K562 (cell line): Measurements from ENCODE around the gene SMURF1. TPM values are rescaled to one million over a fixed set of nuclear protein-coding genes. Genes with fewer than 3 reads are reported as not detected.

Experiments
- ATAC-seq: fragments of 200-7000 bp; cut with Tn5 transposase; 3 replicates; pipeline ENCODE4 v1.9.1; 2020; ENCODE audit warnings: moderate library complexity
- BruUV-seq: library from RNA; stranded (reverse); fragments of 400-500 nt; replicated peaks from 2 replicates; lab custom pipeline; 2021; lab: Mats Ljungman, UMichigan
- CTCF ChIA-PET: fragments of 300-600 bp; formaldehyde crosslinking; extraction: SDS; loops from one replicate; lab custom pipeline; 2021; ENCODE audit warnings: low intra/inter-chr PET ratio; lab: Yijun Ruan, JAX
- POLR2A ChIA-PET: fragments of 300-600, 350-650 bp; sonication (Branson Sonifier 250); formaldehyde crosslinking; extraction: SDS; loops from one replicate; lab custom pipeline; 2021; ENCODE audit warnings: antibody characterized with exemption, inconsistent platforms; lab: Yijun Ruan, JAX
- DNase-seq, 4 experiments: peaks; one replicate each; pipeline versions ENCODE4 v3.0.0 to v3.0.0-alpha.2; 2011 to 2018; ENCODE audit warnings: low spot score in 3 of 4, mixed read lengths in 3 of 4; ENCODE audit errors: extremely low read depth in 1 of 4
- FAIRE-seq: peaks from 2 replicates; lab custom pipeline; 2011; peaks lifted over from hg19 to GRCh38; lab: Jason Lieb, UNC
- H2AFZ ChIP-seq: 2 replicates; pipeline ENCODE4 v1.6.0; 2011; ENCODE audit warnings: low read depth, low read length, control low read depth, inconsistent platforms
- H3K27ac ChIP-seq: fragments of 200-600 bp; 3 replicates; pipeline ENCODE4 v1.8.0; 2011; ENCODE audit warnings: low read depth, mild to moderate bottlenecking, control low read depth, inconsistent platforms, low read length, moderate library complexity, mixed read lengths; ENCODE audit errors: extremely low read depth
- H3K27me3 ChIP-seq, 2 experiments: fragments of 300-600 bp in 1 of 2; 2 replicates in 1 of 2; 3 replicates in 1 of 2; pipeline versions ENCODE4 v1.6.0 to v1.8.0; 2011; ENCODE audit warnings: inconsistent platforms in 2 of 2, low read length in 2 of 2, mild to moderate bottlenecking in 1 of 2, mixed read lengths in 1 of 2, moderate library complexity in 1 of 2; ENCODE audit not compliant: control insufficient read depth in 2 of 2, insufficient read depth in 2 of 2
- H3K36me3 ChIP-seq: fragments of 300-600 bp; 3 replicates; pipeline ENCODE4 v1.8.0; 2011; ENCODE audit warnings: mild to moderate bottlenecking, low read length, inconsistent platforms; ENCODE audit not compliant: control insufficient read depth, insufficient read depth
- H3K4me1 ChIP-seq, 2 experiments: fragments of 200-600 bp in 1 of 2; replicated peaks in 1 of 2; 2 replicates in 1 of 2; 3 replicates in 1 of 2; pipeline versions ENCODE4 v1.5.1 to v1.8.0; 2011; ENCODE audit warnings: inconsistent platforms in 2 of 2, low read length in 2 of 2, mild to moderate bottlenecking in 1 of 2, mixed read lengths in 1 of 2, moderate library complexity in 1 of 2; ENCODE audit not compliant: control insufficient read depth in 2 of 2, insufficient read depth in 2 of 2
- H3K4me2 ChIP-seq: 2 replicates; pipeline ENCODE4 v1.6.1; 2011; ENCODE audit warnings: low read length, control low read depth, inconsistent platforms, mixed read lengths; ENCODE audit not compliant: insufficient read depth
- H3K4me3 ChIP-seq: fragments of 200-600 bp; sonication (generic), shearing (Covaris generic); 2 replicates; pipeline ENCODE4 v1.5.1; 2016; ENCODE audit warnings: control low read depth, inconsistent platforms
- H3K79me2 ChIP-seq: fragments of 200-600 bp; 3 replicates; pipeline ENCODE4 v1.8.0; 2011; ENCODE audit warnings: low read length, inconsistent platforms; ENCODE audit not compliant: control insufficient read depth, insufficient read depth
- H3K9ac ChIP-seq, 2 experiments: 2 replicates each; pipeline versions ENCODE4 v1.6.0 to v1.6.1; 2011; ENCODE audit warnings: low read depth in 2 of 2, low read length in 2 of 2, control low read depth in 1 of 2, inconsistent platforms in 1 of 2, mild to moderate bottlenecking in 1 of 2, mixed read lengths in 1 of 2; ENCODE audit not compliant: insufficient read depth in 1 of 2
- H3K9me1 ChIP-seq: one replicate; pipeline ENCODE4 v1.6.0; 2011; ENCODE audit warnings: inconsistent platforms, mild to moderate bottlenecking, low read length, moderate library complexity; ENCODE audit not compliant: control insufficient read depth, insufficient read depth
- H3K9me3 ChIP-seq: replicated peaks from 2 replicates; pipeline ENCODE4 v1.5.1; 2011; ENCODE audit warnings: low read depth, low read length, inconsistent platforms; ENCODE audit not compliant: control insufficient read depth, insufficient read depth
- H4K20me1 ChIP-seq: replicated peaks from 2 replicates; pipeline ENCODE4 v1.6.1; 2011; ENCODE audit warnings: low read length, inconsistent platforms, mixed read lengths; ENCODE audit not compliant: control insufficient read depth, insufficient read depth
- POLR2G ChIP-seq: fragments of 200-400 bp; formaldehyde crosslinking; IDR thresholded peaks from 2 replicates; pipeline ENCODE4 v1.6.1; 2017; ENCODE audit warnings: low read depth, mild to moderate bottlenecking, antibody characterized with exemption, low read length, moderate library complexity
- RBM22 ChIP-seq: fragments of 200-400 bp; formaldehyde crosslinking; IDR thresholded peaks from 2 replicates; pipeline ENCODE4 v1.6.1; 2018; ENCODE audit warnings: low read length, low read depth; ENCODE audit not compliant: poor library complexity, severe bottlenecking
- SMAD3 ChIP-seq: fragments of 450-650 bp; formaldehyde crosslinking; conservative IDR thresholded peaks from 2 replicates; pipeline ENCODE4 v1.4.0; 2020; ENCODE audit warnings: mild to moderate bottlenecking
- TAF9B ChIP-seq: fragments of 450-650 bp; IDR thresholded peaks from 2 replicates; pipeline ENCODE4 v1.6.1; 2018; ENCODE audit warnings: mild to moderate bottlenecking; ENCODE audit not compliant: partially characterized antibody
- ZHX1 ChIP-seq: fragments of 150-350 bp; conservative IDR thresholded peaks from 2 replicates; pipeline ENCODE4 v1.6.1; 2014; ENCODE audit warnings: low read length
- ZNF408 ChIP-seq: fragments of 250-450 bp; sonication (Bioruptor Pico); IDR thresholded peaks from 2 replicates; pipeline ENCODE4 v1.4.0; 2020; ENCODE audit warnings: low read depth, mild to moderate bottlenecking, moderate library complexity
- ZNF695 ChIP-seq: fragments of 450-650 bp; formaldehyde crosslinking; IDR thresholded peaks from 2 replicates; pipeline ENCODE4 v1.4.0; 2020; ENCODE audit warnings: mild to moderate bottlenecking, moderate library complexity
- ZNF707 ChIP-seq: fragments of 250-450 bp; sonication (Bioruptor Pico); conservative IDR thresholded peaks from 2 replicates; pipeline ENCODE4 v1.8.0; 2022; ENCODE audit warnings: inconsistent platforms, mild to moderate bottlenecking, moderate library complexity
- ZNF740 ChIP-seq, 3 experiments: fragments of 200-800 bp in 1 of 3; sonication (Bioruptor generic) in 1 of 3; sonication (generic) in 1 of 3; formaldehyde crosslinking in 1 of 3; IDR thresholded peaks; 2 replicates each; pipeline versions ENCODE4 v1.6.1 to v1.8.0; 2016 to 2022; ENCODE audit warnings: mild to moderate bottlenecking in 2 of 3, missing compliant biosample characterization in 2 of 3, missing genetic modification characterization in 2 of 3, missing genetic modification reagents in 1 of 3
- WGBS: fragments of 100-300 bp; shearing (Covaris generic); methylation state at CpG from one replicate; pipeline ENCODE4 v1.1.6; 2016; ENCODE audit warnings: low coverage, mixed read lengths; ENCODE audit not compliant: insufficient coverage; ENCODE audit errors: missing lambda C conversion rate; 5-methylcytosine and 5-hydroxymethylcytosine counted together
- in situ Hi-C: fragments of 300-500 bp; cut with MboI; formaldehyde crosslinking; loops from 4 replicates; pipeline ENCODE4 v1.15.0; 2018; ENCODE audit warnings: inconsistent platforms, mixed read lengths
- intact Hi-C: fragments of 100-400 bp; cut with micrococcal nuclease; formaldehyde crosslinking; loops from 2 replicates; pipeline ENCODE4 v1.14.2; 2022
- polyA plus RNA-seq, 8 experiments: library from polyadenylated mRNA; depleted of rRNA in 4 of 8; stranded (reverse) in 5 of 8; unstranded in 3 of 8; fragments of >200 nt; fragmentation: Nextera tagmentation in 2 of 8; fragmentation: Illumina TruSeq in 1 of 8; extraction: Ambion mirVana in 2 of 8; extraction: Trizol in 1 of 8; gene quantifications; 2 replicates each; pipeline versions ENCODE4 v1.2.1 to v1.2.3, GENCODE V29; 2011 to 2014; ENCODE audit warnings: inconsistent platforms in 1 of 8, missing spikeins in 1 of 8
- total RNA-seq, 7 experiments: library from RNA; depleted of rRNA in 6 of 7; stranded (reverse); fragments of >200 nt in 6 of 7; fragmentation: Illumina TruSeq in 2 of 7; extraction: Trizol in 2 of 7; gene quantifications; 2 replicates each; pipeline versions ENCODE4 v1.2.1 to v1.2.3, GENCODE V29; 2011 to 2021; ENCODE audit warnings: low replicate concordance in 1 of 7

The SMURF1 gene
- total and polyA plus RNA-seq, 9 of the 15 experiments (the other 6 are each of a cell fraction or from before 2014, with no cell fraction given): 1.0 to 20.1 (median 12.6) TPM

DNA sequence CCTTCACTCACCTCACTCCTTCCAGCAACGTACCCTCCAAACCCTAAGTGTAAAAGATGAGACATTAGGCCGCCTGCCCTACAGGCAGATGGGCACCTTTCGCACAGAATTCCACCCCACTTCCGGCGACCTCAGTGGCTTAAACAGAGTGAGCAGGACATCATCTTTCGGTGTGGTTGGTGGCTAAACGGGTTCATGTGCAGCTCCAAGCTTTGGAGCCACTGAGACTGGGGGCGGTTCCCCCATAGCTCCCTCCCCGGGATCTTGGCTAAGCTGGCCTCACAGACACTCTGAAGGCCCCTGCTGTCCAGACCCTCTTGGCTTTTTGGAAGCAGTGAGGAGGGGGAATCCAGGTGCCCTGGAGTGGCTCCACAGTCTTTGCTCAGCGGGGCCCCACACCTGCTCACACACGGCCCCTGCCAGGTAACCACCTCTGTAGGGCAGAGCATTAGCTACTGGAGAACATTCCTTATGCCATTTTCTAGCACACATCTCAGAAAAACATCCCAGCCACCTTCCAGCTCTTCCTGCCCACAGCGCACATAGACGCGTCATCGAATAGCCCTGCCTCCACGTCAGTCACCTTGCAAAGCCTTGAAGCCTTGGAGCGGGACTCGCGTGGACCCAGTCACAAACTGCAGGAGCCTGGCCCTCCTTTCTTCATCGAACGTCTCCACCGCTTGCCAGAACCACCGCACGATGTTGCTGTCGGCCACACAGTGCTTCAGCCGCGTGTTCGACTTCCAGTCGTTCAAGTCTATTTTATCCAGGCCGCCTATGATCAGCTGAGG, 108.8 kb downstream of the SMURF1 start:
- Histone ChIP-seq H4K20me1 (0 out of 2 replicates have a peak, but pooled peaks cover 1% of the 10 kb centered on the region), H3K79me2 (no peaks in the 10 kb centered on the region), H3K9me1 (no peaks in the 10 kb centered on the region)
- TF ChIP-seq POLR2G (peak; percentile 40; the same call in 1 of the 2 replicates), ZNF408 (CRISPR knock-in tag) (no peak), ZNF695 (CRISPR knock-in tag) (no peak)
- TF ChIP-seq, all 486 proteins: peak for 1
- H3K4me1 ChIP-seq: no peaks in the 10 kb centered on the region; a peak in 1 of 5 replicates
- POLR2A ChIA-PET: interaction anchor here (0.6 to 1.3 kb wide), 2 partner anchors 9 to 235 kb away, joined by 3 read pairs; no protein-coding TSS in a partner anchor
- peaks cover 95% of the 10 kb centered on the region for H3K36me3 ChIP-seq
- WGBS: 92% methylated on average over 30 of the region's 30 CpGs
- no peak overlapping the region; a peak in 1 of 4 replicates for H3K9ac ChIP-seq
- CTCF ChIA-PET: no interaction called here
- no TSS peak for BruUV-seq
- H3K9me3 ChIP-seq: no peaks in the 10 kb centered on the region
- H2AFZ ChIP-seq: no peak overlapping the region
- FAIRE-seq: no peak
- no peaks in the 10 kb centered on the region for H3K27me3 ChIP-seq
- no peak overlapping the region for H3K4me3 ChIP-seq
- intact Hi-C loops (no loop called here), in situ Hi-C loops (no loop called here)
- ATAC-seq: no peak
- no peak for DNase-seq
- H3K4me2 ChIP-seq: no peak overlapping the region
- no peak overlapping the region for H3K27ac ChIP-seq

DNA sequence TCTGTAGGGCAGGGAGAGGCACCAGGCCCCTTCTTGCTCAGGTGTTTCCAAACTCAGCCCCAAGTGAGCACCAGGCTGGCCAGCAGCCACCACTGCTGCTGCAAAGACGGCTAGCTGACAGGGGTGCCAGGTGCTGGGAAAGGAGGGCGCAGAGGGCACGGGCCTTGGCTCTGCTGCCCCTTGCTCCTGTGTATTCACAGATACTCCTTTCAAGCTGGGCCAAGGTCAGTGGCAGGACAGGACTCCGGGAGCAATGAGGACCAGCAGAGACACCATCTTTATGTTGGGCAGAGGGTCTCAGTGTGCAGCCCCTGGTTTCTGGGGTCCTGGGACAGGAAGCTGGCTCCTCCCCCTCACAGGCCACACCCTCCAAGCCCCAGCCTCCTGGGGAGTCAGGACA, 110.1 kb downstream of the SMURF1 start:
- no peaks in the 10 kb centered on the region for H4K20me1 ChIP-seq
- H3K4me1 ChIP-seq: no peaks in the 10 kb centered on the region; a peak in 1 of 5 replicates
- TF ChIP-seq RBM22: peak; percentile 59
- no peak for TF ChIP-seq ZHX1
- no peak for TF ChIP-seq TAF9B
- TF ChIP-seq SMAD3 (CRISPR knock-in tag): no peak
- TF ChIP-seq ZNF707 (CRISPR knock-in tag): no peak
- TF ChIP-seq ZNF740 (CRISPR knock-in tag; IDR thresholded peaks at IDR 0.05): no peak
- no peak for TF ChIP-seq ZNF740 (tag; IDR thresholded peaks at IDR 0.05)
- TF ChIP-seq, all 486 proteins: peak for 1
- ChIA-PET CTCF (no interaction called here), POLR2A (no interaction called here)
- no peak overlapping the region for H2AFZ ChIP-seq
- BruUV-seq: no TSS peak
- no peaks in the 10 kb centered on the region for H3K79me2 ChIP-seq
- no peak overlapping the region for H3K4me3 ChIP-seq
- H3K9me3 ChIP-seq: no peaks in the 10 kb centered on the region
- in situ Hi-C loops: no loop called here
- intact Hi-C loops: no loop called here
- H3K9me1 ChIP-seq: no peaks in the 10 kb centered on the region
- ATAC-seq (peak; percentile 37), FAIRE-seq (no peak), DNase-seq (no peak)
- H3K27me3 ChIP-seq: no peaks in the 10 kb centered on the region
- H3K9ac ChIP-seq: no peak overlapping the region
- 83% methylated on average over 3 of the region's 4 CpGs for WGBS
- H3K4me2 ChIP-seq: no peak overlapping the region
- H3K27ac ChIP-seq: no peak overlapping the region
- peaks cover 97% of the 10 kb centered on the region; the same call in 2 of the 3 replicates for H3K36me3 ChIP-seq
